Midbrain (tissue), 1 donor: ENCODE results near the gene ATP5PF.
"Not testable (repeated sequence)": the region's sequence is repeated elsewhere in the genome, so short reads cannot be mapped to it uniquely, and the experiment has no call there.

Experiments
- DNase-seq: peaks from one replicate; lab custom pipeline; 2025; lab: John Stamatoyannopoulos, UW

The ATP5PF gene, protein sequence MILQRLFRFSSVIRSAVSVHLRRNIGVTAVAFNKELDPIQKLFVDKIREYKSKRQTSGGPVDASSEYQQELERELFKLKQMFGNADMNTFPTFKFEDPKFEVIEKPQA

DNA sequence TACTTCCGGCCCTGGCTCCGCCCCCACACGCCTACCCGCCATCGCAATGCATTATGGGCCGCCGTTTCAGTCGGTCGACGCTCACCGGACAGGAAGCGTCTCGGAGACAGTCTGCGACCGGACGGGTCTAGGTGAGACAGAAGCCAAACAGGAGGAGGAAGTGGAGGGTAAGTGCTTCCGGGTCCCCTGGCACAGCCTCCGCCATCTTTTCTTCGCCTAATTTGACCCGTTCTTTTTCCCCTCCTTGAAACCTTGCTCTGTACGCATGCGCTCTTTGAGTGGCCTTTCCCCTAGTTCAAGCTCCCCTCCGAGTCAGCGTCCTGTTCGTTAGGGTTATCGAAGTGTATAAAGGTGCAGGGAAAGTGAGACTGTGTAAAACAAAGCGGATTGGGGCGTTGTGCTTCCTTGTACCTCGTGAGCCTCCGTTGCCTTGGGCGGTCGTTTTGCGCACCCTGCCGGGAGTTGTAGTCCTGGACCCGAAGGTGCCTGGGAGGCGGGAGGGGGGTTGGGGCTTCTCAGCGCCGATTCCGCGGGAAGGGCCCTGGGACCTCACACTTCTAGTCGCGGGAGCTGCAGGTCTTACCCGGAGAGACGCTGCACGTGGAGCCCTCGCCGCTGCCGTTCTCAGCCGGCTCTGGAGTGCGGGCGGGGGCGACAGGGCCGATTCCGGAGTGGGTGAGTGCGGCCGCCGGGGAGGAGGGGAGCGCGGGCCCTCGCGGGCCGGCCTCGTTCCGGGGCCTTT lies at the start of gene ATP5PF, which contains the start of gene GABPA:
Gene ATP5PF, minus strand, starts transcription at position 1 of the 742 bp plus-strand sequence. CDS start 5,110 bp downstream, outside the sequence.
Gene GABPA, plus strand, starts transcription at position 69 of the 742 bp plus-strand sequence. CDS start 6,627 bp downstream, outside the sequence.
- DNase-seq = peak; percentile 97

- DNase-seq = not testable (repeated sequence)
Observed at GRCh38 chr21:25778126-25778875, 43.6 kb upstream of the ATP5PF start.

GRCh38 chr21:25776440-25776839 lies 41.7 kb upstream of the ATP5PF start:
- DNase-seq = no peak

DNA sequence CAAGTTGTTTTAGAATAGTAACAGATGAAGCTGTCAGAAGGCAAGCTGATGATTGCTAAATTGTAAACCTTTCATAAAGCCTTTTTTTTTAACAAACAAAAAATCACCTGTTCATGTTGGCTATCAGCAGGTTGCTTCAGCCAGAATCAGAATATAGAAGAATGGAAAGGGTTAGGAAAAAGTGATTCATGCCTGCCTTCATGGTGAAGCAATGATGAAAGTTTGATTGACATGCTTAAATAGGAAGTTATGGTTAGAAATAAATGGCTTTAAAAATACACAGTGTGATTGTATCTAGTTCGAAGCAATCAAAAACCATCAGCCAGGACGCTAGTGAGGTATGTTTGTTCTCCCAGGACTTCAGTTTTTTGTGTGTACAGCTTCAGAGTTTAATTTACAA lies 38.0 kb upstream of the ATP5PF start:
- no peak for DNase-seq

- DNase-seq = no peak
Observed at GRCh38 chr21:25767921-25768320, 33.2 kb upstream of the ATP5PF start.

- no peak for DNase-seq
Observed at GRCh38 chr21:25764065-25764464, 29.4 kb upstream of the ATP5PF start.

GRCh38 chr21:25760677-25761076 lies 26.0 kb upstream of the ATP5PF start:
- no peak for DNase-seq

DNA sequence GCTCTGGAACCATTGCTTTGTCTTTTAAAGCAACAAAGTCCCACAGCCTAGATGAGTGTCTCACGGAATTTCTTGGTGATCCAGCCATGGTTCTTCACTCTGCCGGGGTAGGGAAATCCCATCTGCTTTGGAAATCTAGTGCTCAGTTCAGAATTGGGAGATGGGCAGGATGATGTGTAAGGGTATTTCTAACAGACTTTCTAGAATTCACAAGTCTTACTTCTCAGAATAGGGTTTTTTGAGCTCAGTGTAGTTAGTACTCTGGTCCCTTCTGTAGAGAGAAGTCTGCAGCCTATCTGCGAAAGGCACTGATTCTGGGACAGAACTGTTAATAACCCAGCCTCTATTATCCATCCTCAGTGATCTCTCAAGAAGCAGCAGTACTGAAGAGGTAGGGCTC lies 25.4 kb upstream of the ATP5PF start:
- no peak for DNase-seq

DNA sequence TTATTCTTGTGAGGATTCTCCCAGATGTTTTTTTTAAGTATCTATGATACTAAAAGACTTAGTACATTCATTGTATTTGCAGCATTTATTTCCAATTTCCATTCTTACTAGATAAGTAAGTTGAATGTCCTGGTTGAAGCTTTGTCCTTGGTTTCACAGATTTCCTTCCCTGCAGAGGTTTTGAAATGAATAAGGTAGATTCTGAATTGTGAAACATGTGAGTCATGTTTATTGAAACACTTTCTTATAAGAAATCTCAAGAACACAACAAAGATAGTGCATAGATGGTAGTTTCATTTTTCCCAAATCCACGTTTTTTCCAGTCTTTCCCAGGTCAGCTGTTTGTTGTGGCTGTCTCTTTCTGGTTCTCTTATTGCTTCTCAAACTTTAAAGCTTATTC lies 24.9 kb upstream of the ATP5PF start:
- DNase-seq = no peak

DNA sequence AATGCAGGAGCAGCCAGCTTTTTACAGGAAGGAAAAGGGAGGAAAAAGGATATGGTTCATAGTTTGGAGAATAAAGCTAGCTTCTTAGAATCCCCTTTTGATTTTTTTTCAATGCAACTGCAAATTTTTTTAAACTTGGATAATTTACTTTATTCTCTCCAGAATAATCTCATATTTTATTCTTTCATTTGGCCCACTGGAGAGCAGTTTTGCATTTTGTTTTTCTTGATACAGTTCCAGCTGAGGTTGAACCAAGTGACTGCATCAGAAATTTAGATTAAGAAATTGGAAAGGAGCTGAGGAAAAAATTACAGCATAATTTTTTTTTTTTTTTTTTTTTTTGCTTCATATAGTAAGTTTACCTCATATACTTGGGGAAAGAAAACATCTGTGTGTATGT lies 22.8 kb upstream of the ATP5PF start:
- DNase-seq = no peak

DNA sequence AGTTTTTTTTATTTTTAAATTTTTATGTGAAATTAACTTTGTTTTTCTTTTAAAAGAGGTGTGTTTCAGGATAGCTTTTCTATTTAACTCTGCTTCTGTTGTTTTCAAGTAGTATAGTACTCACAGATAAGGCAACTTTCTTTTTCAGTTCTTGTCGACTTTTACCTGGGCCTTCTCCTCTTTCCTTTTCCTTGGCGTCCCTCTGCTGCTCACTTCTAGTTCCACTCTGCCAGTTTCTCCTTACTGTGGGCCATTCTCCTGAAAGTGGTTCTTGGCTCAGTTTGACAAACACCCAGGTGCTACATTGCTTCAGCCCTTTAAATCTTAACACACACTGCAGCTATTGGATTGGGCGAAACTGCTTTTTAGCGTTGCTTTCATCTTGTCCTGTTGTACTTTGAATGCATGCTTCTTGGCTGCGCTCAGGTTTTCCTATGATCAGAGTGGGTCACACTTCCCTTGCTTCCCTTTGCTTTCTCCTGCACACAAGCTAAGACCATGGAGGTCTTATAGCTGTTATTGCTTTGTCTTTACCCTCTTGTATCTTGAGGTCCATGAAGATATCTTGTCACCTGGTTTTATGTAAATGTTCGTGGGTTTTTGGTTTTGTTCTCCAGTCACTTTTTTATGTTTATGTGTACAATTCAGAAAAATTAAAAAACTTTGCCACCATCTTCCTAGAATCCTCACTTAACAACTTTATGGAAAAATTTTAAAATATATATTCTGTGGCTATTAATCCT lies 21.7 kb upstream of the ATP5PF start:
- DNase-seq = no peak

DNA sequence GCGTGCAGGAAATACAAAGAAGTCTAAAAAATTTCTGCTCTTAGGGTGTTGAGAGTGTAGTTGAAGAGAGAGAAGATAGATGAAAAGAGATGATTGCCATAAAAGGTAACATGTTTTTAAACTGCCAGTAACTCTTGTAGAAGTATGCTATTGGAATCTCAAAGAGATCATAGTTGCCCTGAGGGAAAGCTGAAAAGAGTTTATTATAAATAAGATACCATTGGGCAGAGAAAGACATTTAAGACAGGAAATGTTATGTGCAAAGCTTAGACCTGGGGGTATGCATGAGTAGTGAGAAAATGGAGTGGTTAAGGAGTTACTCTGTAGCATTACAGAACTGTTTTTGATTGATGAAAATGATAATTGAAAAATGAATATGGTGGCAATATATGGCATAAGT lies 17.7 kb upstream of the ATP5PF start:
- DNase-seq = no peak

- no peak for DNase-seq
Observed at GRCh38 chr21:25750085-25750484, 15.4 kb upstream of the ATP5PF start.

- DNase-seq = no peak
Observed at GRCh38 chr21:25744854-25745253, 10.2 kb upstream of the ATP5PF start.

- no peak for DNase-seq
Observed at GRCh38 chr21:25742900-25743299, 8.2 kb upstream of the ATP5PF start.

GRCh38 chr21:25737421-25737820 lies 2.7 kb upstream of the ATP5PF start:
- no peak for DNase-seq

DNA sequence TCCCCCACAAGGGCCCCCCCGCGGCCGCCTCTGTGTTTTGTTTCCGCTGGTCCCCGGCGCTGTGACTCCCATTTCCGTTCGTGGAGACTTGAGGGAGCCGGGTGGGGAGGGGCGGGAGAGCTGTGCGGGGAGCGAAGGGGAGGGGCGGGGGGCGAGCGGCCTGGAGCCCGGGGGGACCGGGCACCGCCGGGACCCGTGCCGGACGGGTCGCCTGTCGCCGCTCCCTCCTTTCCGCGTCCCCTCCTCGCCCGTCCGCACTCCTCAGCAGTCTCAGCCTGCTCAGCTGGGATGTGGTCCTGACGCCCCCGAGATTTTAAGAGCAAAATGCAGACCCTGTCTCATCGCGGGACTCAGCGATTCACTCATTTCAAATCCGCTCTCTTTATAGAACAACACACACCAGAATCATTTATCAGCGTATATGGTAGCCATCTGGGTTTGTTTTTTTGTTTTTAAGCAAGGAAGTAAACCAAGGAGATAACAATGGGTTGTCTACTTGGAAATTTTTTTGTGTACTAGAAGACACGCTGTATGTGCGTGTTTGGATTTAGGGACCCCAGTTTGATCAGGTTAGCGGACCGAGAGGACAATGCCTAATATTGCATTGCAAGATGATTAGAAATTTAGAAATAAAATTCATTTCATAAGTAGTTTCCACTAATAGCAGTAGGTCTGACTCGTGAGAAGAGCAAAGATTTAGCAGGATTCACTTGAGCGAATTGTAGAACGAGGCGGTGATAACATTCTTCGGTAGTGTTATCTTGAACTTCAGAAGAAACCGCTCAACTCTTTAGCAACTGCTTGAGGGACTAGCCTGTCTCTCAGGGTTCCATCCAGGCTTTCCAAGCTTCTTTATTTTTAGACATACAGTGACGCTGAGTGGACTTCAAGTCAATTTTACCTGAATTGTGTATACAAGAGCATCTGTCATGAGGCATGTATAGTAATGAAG lies 1.2 kb upstream of the ATP5PF start:
- DNase-seq = peak; percentile 88

- DNase-seq = no peak
Observed at GRCh38 chr21:25734654-25734903, 125 bp downstream of the ATP5PF start.

DNA sequence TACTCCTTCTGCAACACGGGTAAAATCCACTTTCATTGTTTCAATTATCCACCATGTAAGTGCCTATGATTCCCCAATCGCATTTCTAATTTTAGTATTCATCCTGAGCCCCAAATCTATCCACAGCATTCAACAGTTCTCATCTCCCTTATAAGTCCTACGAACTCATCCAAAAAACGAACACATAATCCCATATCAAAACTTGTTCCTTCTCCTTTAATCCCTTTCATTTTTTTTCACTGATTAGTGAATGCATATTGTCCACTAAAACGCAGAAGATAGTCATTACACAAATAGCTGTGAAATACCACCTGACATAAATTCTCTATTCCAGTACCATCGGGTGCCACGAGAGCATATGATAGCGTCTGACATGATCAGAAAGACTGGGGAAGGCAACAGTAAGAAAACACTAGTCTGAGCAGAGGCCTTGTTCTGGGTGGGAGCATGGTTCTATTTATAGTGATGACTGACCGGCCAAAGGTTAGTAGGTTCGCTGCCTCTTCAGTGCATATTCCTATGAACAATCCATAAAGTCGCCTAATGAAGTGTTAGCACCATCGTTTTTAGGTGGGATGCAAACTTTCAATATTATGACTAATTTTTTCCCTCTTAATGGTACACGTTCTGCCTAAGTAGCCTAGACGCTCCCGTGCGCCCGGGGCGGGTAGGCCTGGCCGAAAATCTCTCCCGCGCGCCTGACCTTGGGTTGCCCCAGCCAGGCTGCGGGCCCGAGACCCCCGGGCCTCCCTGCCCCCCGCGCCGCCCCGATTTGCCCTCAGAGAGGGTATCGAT lies 648 bp downstream of the ATP5PF start:
- peak; percentile 56 for DNase-seq

DNA sequence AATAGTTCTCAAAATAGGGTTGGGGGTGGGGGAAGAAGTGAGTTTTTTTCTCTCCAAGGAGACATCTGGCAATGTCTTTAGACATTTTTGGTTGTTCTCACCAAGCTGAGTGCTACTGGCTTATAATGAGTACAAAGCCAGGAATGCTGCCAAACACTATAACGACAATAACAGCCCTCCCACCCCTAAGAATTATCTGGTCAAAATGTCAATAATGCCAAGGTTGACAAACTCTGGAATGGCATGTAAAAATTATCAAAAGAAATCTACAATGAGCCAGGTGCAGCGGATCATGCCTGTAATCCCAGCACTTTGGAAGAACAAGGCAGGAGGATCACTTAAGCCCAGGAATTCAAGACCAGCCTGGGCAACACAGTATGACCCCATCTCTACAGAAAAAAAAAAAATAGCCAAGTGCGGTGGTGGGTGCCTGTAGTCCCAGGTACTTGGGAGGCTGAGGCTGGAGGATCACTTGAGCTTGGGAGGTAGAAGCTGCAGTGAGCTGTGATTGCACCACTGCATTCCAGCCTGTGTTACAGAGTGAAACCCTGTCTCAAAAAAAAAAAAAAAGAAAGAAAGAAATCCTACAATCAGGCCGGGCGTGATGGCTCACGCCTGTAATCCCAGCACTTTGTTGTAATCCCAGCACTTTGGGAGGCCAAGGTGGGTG lies 2.5 kb downstream of the ATP5PF start:
- peak; percentile 1 for DNase-seq
